Neutrophil (primary cell): ENCODE measurements around the gene AMPD3.

Source experiments
- H3K27ac ChIP-seq: fragments of 200-600 bp; sonication (generic); 2 replicates; pipeline ENCODE4 v1.5.1; 2016; ENCODE audit warnings: mild to moderate bottlenecking, moderate library complexity
- H3K27me3 ChIP-seq: fragments of 200-600 bp; sonication (generic); 2 replicates; pipeline ENCODE4 v1.6.0; 2016; ENCODE audit warnings: mild to moderate bottlenecking
- H3K36me3 ChIP-seq: fragments of 200-600 bp; sonication (generic); 2 replicates; pipeline ENCODE4 v1.5.1; 2017
- H3K4me1 ChIP-seq, 2 experiments: fragments of 200-600 bp in 1 of 2; sonication (generic) in 1 of 2; 1 replicate in 1 of 2; 2 replicates in 1 of 2; pipeline versions ENCODE4 v1.5.1 to v1.6.1; 2013 to 2016; ENCODE audit warnings: low read depth in 1 of 2, low read length in 1 of 2, mild to moderate bottlenecking in 1 of 2, moderate library complexity in 1 of 2; ENCODE audit not compliant: control insufficient read depth in 1 of 2, insufficient read depth in 1 of 2
- H3K4me3 ChIP-seq, 2 experiments: fragments of 200-600 bp in 1 of 2; sonication (generic) in 1 of 2; 1 replicate in 1 of 2; 2 replicates in 1 of 2; pipeline ENCODE4 v1.5.1; 2013 to 2016; ENCODE audit warnings: low read depth in 1 of 2, low read length in 1 of 2, mild to moderate bottlenecking in 1 of 2, moderate library complexity in 1 of 2
- H3K9me3 ChIP-seq: fragments of 200-600 bp; sonication (generic); 2 replicates; pipeline ENCODE4 v1.5.1; 2016
- TF ChIP-seq, protein P1 (sequence below): fragments of 200-600 bp; sonication (generic); IDR thresholded peaks from 2 replicates; pipeline ENCODE4 v1.5.1; 2016; ENCODE audit warnings: antibody characterized with exemption

Gene AMPD3

DNA sequence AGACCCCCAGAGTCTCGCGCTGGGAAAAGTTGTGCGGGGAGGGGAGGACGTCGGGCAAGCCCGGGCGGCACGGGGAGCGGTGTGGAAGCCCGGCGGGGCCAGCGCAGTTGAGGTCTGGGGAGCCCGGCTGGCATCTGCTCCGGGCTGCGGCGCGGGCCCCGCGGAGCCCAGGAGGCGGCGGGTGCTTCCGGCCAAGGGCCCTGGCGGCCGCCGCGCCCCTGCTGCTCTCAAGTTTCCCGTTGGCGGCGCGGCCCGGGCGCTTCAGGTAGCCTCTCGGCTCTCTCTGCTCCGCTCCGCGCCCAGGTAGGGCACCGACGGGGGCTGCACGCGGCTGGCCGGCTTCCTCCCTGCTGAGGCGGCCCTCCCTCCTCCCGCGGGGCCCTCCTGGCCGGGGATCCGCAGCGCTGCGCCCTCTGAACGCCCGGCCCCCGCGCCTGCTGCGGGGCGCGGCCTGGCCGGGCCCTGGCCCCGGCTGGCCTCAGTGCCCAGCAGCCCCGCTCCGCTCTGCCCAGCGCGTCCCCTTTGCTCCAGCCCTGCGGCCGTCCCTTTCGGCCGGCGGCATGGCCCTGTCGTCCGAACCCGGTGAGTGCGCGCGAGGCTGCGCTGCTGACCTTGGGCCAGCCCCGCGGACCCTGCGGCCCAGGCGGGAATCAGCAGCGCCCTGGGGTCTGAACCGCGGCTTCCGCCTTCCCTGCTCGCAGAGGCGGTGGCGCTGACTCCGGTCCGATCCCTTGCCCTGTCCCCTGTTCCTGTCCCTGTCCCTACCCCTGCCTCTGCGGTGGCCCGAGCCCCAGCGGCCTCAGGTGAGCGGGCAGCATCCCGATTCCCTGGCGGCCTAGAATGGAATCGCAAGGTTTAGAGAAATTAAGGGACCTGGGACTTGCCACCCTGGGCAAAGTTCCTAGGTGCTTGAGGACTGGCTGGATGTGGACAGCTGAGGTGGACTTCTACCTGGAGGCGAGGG, 4.3 kb upstream of the AMPD3 start:
- H3K36me3 ChIP-seq: no peaks in the 10 kb centered on the region
- H3K4me1 ChIP-seq: peaks cover 73 to 74% of the 10 kb centered on the region in 2 experiments
- no peaks in the 10 kb centered on the region for H3K27me3 ChIP-seq
- TF ChIP-seq, protein P1, sequence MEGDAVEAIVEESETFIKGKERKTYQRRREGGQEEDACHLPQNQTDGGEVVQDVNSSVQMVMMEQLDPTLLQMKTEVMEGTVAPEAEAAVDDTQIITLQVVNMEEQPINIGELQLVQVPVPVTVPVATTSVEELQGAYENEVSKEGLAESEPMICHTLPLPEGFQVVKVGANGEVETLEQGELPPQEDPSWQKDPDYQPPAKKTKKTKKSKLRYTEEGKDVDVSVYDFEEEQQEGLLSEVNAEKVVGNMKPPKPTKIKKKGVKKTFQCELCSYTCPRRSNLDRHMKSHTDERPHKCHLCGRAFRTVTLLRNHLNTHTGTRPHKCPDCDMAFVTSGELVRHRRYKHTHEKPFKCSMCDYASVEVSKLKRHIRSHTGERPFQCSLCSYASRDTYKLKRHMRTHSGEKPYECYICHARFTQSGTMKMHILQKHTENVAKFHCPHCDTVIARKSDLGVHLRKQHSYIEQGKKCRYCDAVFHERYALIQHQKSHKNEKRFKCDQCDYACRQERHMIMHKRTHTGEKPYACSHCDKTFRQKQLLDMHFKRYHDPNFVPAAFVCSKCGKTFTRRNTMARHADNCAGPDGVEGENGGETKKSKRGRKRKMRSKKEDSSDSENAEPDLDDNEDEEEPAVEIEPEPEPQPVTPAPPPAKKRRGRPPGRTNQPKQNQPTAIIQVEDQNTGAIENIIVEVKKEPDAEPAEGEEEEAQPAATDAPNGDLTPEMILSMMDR: peak; percentile 48
- H3K4me3 ChIP-seq: peak overlapping the region; percentile 67 to 77
- peak overlapping the region; percentile 96 for H3K27ac ChIP-seq
- H3K9me3 ChIP-seq: no peaks in the 10 kb centered on the region

DNA sequence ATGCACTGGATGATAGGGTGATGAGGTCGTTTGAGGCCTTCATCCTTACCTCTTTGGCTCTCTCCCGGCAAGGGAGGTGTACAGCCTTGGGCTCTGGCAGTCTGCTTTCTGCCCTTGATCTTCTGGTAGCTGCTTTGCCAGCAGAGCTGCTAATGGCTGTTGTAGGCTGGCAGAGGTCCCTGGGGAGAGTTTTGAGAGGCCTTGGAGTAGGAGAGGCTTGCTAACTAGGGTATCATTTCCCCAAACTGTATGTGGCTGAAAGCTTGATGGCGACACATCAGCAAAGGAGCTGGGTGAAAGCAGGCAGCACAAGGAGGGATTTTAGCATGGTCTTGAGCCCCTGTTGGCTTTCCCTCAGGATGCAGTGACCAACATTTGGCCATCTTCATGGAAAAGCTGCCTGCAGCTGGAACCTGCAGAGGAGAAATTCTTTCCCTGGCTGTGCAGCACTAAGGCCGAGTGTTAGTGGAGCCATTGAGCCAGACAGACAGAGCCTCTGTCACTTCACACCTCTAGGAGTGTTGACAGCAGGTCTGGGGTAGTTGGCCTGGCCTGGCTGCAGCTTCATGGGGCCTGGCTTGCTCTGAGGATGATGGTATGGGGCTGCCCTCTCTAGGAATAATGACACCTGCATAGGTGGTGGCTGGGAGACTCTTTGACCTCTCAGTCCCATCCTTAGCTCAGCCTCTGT, 3.5 kb upstream of the AMPD3 start:
- H3K4me3 ChIP-seq: peak overlapping the region; percentile 67 to 77
- peaks cover 81 to 83% of the 10 kb centered on the region in 2 experiments for H3K4me1 ChIP-seq
- H3K27me3 ChIP-seq: no peaks in the 10 kb centered on the region
- H3K27ac ChIP-seq: peak overlapping the region; percentile 96
- TF ChIP-seq, protein P1: no peak
- no peaks in the 10 kb centered on the region for H3K36me3 ChIP-seq
- H3K9me3 ChIP-seq: no peaks in the 10 kb centered on the region

DNA sequence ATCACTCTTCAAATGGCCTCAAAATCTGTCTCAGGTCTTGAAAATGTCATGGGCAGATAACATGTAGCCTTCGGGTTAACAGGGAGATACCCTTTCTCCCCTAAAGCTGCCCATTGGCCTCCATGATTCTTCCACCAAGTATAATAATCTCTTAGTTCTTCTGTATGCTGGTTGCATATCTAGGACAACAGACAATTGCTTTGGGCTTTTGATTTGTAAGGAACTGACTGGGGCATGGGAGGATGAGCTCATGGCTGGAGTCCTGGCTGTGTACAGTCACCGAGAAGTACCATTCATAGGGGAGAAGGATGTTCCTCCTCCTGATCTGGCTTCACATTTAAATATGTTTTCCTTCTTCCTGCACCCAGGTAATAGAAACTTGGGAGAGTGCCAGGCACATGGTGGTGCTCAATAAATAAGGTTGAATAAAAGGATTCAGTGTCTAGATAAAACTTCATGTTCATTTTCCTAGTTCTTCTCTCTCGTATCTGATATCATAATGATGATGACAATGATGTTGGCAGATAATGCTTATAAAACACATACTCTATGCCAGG, 2.8 kb upstream of the AMPD3 start:
- H3K27me3 ChIP-seq: no peaks in the 10 kb centered on the region
- peak overlapping the region; percentile 67 to 77 for H3K4me3 ChIP-seq
- H3K9me3 ChIP-seq: no peaks in the 10 kb centered on the region
- no peaks in the 10 kb centered on the region for H3K36me3 ChIP-seq
- H3K27ac ChIP-seq: peak overlapping the region; percentile 96
- TF ChIP-seq, protein P1: no peak
- peaks cover 89 to 90% of the 10 kb centered on the region in 2 experiments for H3K4me1 ChIP-seq

DNA sequence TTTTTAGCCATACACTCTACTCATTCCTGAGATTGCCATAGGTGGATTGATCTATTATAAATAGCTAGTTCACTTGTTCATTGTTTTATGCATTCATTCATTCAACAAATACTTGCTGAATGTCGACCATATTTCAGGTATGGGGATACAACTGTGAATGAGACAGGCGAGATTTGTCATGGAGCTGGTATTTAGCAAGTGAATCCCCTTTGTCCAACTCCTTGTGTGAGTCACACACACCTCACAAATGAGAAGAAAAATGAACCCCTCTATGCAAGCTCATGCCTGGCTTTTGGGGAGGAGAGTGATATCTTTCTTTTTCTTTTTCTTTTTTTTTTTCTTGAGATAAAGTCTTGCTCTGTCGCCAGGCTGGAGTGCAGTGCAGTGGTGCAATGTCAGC, 1.8 kb upstream of the AMPD3 start:
- H3K27me3 ChIP-seq: no peaks in the 10 kb centered on the region
- H3K4me3 ChIP-seq: no peak overlapping the region
- H3K27ac ChIP-seq: peak overlapping the region; percentile 96
- H3K36me3 ChIP-seq: no peaks in the 10 kb centered on the region
- no peaks in the 10 kb centered on the region for H3K9me3 ChIP-seq
- peaks cover 92 to 94% of the 10 kb centered on the region in 2 experiments for H3K4me1 ChIP-seq
- TF ChIP-seq, protein P1: no peak

DNA sequence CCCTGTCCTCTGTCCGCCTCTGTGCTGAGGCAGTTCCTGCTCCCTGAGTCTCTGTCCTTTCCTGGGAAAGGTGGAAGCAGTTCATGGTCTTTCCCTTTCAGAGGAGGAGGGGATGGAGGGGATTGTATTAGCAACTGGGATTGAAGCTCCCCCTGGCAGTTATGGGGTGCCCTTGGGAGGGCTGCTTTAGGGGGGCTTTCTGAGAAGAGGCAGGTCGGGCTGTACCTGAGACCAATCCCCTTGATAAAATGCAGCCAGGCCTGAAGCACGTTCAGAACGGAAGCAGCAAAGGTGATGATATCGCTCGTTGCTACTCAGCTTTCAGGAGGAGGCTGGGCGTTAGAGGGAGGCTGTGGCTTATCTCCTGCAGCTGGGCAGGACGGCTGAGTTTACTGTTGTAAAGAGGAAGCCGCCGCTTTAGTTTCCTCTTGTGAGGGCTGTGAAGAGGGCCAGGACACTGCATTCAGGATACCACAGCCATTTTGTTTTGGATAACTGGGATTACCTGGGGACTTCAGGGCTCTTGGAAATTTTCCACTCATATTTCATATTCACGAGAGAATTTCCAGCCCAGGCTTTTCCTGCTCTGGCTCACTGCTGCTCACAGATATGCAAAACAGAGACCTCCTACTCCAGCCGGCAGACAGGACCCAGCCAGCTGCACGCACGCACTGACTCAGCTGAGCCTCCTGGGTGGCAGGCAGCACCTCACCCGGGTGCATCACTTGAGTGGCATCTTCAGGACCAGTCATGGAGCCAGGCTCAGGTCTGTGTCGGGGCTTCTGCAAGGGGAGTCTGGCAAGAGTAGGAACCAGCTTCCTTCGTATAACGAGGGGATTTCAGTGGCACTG, 798 bp downstream of the AMPD3 start:
- no peaks in the 10 kb centered on the region for H3K36me3 ChIP-seq
- peak overlapping the region; percentile 64 to 73 for H3K4me3 ChIP-seq
- TF ChIP-seq, protein P1: no peak
- no peaks in the 10 kb centered on the region for H3K27me3 ChIP-seq
- peaks cover 98 to 100% of the 10 kb centered on the region in 2 experiments for H3K4me1 ChIP-seq
- peak overlapping the region; percentile 96 for H3K27ac ChIP-seq
- H3K9me3 ChIP-seq: no peaks in the 10 kb centered on the region
